Measurements from ENCODE around the gene SP2.

The SP2 gene

GRCh38 chr17:47952171-47953021 is 56.4 kb downstream of the SP2 start:
- FAIRE-seq, result no peak

GRCh38 chr17:47953909-47954308 is 57.9 kb downstream of the SP2 start:
- FAIRE-seq, result no peak

- no peak for FAIRE-seq
Measured at GRCh38 chr17:47955497-47956461, 59.7 kb downstream of the SP2 start.

GRCh38 chr17:47956791-47957590 is 61.0 kb downstream of the SP2 start:
- no peak for FAIRE-seq

GRCh38 chr17:47957591-47958490 is 61.8 kb downstream of the SP2 start, which contains the start of gene PRR15L:
TSS of gene PRR15L (minus strand) at chr17:47957883. CDS start at chr17:47953234, 4,649 bp downstream.
- no peak for FAIRE-seq

- no peak for FAIRE-seq
Measured at GRCh38 chr17:47959825-47960655, 64.0 kb downstream of the SP2 start.

- FAIRE-seq, result no peak
Measured at GRCh38 chr17:47961406-47961805, 65.4 kb downstream of the SP2 start.

- FAIRE-seq, result no peak
Measured at GRCh38 chr17:47962901-47963300, 66.9 kb downstream of the SP2 start.

- FAIRE-seq, result no peak
Measured at GRCh38 chr17:47964856-47965255, 68.8 kb downstream of the SP2 start.

- no peak for FAIRE-seq
Measured at GRCh38 chr17:47966079-47966519, 70.1 kb downstream of the SP2 start.

- no peak for FAIRE-seq
Measured at GRCh38 chr17:47967607-47968252, 71.7 kb downstream of the SP2 start.

- FAIRE-seq, result no peak
Measured at GRCh38 chr17:47968836-47969235, 72.8 kb downstream of the SP2 start.

- FAIRE-seq, result no peak
Measured at GRCh38 chr17:47969930-47970724, 74.1 kb downstream of the SP2 start.

GRCh38 chr17:47970725-47971499 is 74.9 kb downstream of the SP2 start, which contains the start of gene CDK5RAP3:
TSS of gene CDK5RAP3 (plus strand) at chr17:47971113. CDS start at chr17:47971147, 34 bp downstream.
- FAIRE-seq, result peak; percentile 95

- no peak for FAIRE-seq
Measured at GRCh38 chr17:47973541-47973940, 77.5 kb downstream of the SP2 start.

- no peak for FAIRE-seq
Measured at GRCh38 chr17:47975189-47975822, 79.3 kb downstream of the SP2 start.

GRCh38 chr17:47975823-47976205 is 79.8 kb downstream of the SP2 start:
- FAIRE-seq, result no peak

GRCh38 chr17:47978324-47978723 is 82.3 kb downstream of the SP2 start:
- FAIRE-seq, result no peak

All from TTC549 (cell line).